Omental fat pad (tissue), 4 donors: ENCODE measurements around the gene ADGRF1. TPM values are rescaled to one million over a fixed set of nuclear protein-coding genes. Genes with fewer than 3 reads are reported as not detected.
"Not testable (repeated sequence)": the region's sequence is repeated elsewhere in the genome, so short reads cannot be mapped to it uniquely, and the experiment has no call there.

Experiments
- ATAC-seq: fragments of 150-250 bp; one replicate; pipeline ENCODE4 v1.9.1; 2016; ENCODE audit warnings: mild to moderate bottlenecking, moderate library complexity; ENCODE audit not compliant: low FRiP score
- DNase-seq: peaks from one replicate; pipeline ENCODE4 v3.0.0-alpha.2; 2019; ENCODE audit warnings: low spot score
- total RNA-seq, 4 donors: library from RNA; depleted of rRNA; stranded (reverse); fragments of >200 nt; gene quantifications; one replicate each; pipeline ENCODE4 v1.1.0, GENCODE V29; 2016
- TF ChIP-seq, protein P1 (sequence below), 3 donors: fragments of 450-650 bp; IDR thresholded peaks; one replicate each; pipeline ENCODE4 v1.5.1; 2016 to 2017; ENCODE audit warnings: antibody characterized with exemption in 3 of 3, mild to moderate bottlenecking in 3 of 3, moderate library complexity in 2 of 3

The ADGRF1 gene
- total RNA-seq: not detected

DNA sequence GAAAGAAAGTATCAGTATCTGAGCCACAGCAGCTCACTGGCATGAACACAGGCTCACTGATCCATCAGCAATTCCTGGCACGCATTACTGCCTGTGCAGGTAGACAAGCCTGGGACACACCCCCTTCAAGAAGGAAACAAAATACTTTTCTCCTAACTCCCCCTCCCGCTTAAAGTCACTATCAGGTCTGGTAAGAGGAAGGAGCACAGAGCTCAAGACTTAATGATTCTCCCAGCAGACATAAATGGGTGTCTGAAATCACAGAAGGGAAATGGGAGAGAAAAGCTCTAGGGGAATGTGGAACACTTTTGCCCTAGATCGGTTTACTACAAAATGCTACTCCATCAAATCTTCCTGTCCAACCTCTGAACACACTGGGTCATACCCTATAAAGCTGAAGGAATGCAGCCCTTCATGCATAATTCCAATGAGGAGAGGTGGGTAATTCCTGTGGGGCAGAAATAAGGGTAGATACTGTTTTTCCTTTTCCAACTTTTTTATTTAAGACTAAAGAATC is at the start of gene ADGRF1:
ADGRF1 (minus strand) TSS at position 58 of the 517 bp plus-strand sequence. CDS start 13,271 bp downstream, outside the sequence.
- TF ChIP-seq, protein P1, sequence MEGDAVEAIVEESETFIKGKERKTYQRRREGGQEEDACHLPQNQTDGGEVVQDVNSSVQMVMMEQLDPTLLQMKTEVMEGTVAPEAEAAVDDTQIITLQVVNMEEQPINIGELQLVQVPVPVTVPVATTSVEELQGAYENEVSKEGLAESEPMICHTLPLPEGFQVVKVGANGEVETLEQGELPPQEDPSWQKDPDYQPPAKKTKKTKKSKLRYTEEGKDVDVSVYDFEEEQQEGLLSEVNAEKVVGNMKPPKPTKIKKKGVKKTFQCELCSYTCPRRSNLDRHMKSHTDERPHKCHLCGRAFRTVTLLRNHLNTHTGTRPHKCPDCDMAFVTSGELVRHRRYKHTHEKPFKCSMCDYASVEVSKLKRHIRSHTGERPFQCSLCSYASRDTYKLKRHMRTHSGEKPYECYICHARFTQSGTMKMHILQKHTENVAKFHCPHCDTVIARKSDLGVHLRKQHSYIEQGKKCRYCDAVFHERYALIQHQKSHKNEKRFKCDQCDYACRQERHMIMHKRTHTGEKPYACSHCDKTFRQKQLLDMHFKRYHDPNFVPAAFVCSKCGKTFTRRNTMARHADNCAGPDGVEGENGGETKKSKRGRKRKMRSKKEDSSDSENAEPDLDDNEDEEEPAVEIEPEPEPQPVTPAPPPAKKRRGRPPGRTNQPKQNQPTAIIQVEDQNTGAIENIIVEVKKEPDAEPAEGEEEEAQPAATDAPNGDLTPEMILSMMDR (IDR thresholded peaks at IDR 0.05): no peak
- DNase-seq: no peak

DNA sequence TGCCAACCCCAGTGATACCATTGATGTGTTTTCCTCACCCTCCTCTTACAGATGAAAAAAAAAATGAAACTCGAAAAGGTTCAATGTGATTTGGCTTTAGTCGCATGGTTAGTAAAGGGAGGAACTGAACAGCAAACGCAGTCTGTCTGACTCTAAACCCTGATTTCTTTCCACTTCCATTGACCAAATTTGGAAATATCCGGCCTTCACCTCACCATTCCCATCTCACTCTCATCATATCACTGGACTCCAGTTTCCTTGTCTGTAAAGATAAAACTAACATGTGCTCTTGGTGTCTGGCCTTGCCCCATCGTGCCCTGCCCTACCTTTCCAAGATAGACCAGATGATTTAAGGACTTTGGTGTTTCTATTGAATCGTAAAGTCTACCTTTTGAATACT is 48.7 kb upstream of the ADGRF1 start:
- no peak for DNase-seq
- TF ChIP-seq, protein P1 (IDR thresholded peaks at IDR 0.05): no peak
- no peak for ATAC-seq

More for the DNA sequence above, at the start of gene ADGRF1:
- no peak for ATAC-seq

DNA sequence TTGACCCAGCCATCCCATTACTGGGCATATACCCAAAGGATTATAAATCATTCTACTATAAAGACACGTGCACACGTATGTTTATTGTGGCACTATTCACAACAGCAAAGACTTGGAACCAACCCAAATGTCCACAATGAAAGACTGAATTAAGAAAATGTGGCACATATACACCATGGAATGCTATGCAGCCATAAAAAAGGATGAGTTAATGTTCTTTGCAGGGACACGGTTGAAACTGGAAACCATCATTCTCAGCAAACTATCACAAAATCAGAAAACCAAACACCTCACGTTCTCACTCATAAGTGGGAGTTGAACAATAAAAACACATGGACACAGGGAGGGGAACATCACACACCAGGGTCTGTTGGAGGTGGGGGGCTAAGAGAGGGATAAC is 47.3 kb upstream of the ADGRF1 start:
- ATAC-seq: not testable (repeated sequence)

DNA sequence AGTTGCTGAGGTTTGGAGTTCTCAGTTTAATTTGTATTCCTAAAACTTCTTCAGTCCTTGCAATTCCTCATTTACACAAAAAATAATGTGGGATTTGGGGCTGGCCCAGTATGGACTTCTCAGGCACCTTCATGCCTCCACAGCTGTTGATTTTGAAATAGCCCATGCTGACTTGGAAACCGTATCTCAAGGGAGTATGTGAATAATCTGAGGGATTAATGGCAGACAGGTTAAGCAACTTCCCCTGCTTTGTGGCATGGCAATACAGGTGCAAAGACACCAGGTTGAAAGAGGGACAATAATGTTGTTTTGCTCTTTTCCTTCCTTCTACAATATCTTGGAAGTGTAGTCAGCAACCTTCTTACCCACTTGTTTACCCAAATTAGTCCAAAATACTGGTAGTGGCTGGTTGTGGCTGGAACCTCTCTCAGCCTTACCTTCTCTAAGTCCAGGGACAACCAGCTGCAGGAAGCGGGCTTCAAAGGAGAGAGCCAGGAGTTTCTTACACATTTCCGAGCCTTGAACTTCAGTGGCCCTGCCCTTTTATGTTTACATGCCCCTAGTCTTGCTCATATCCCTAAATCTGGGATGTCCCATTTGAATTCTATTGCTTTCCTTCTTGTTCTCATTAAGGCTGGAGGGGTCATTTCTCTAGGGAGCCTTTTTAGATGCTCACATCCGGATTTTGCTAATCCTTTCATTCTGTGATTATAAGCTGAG is 44.1 kb upstream of the ADGRF1 start:
- DNase-seq: no peak
- TF ChIP-seq, protein P1 (IDR thresholded peaks at IDR 0.05): no peak
- no peak for ATAC-seq

More for the DNA sequence above, 47.3 kb upstream of the ADGRF1 start:
- DNase-seq: not testable (repeated sequence)

DNA sequence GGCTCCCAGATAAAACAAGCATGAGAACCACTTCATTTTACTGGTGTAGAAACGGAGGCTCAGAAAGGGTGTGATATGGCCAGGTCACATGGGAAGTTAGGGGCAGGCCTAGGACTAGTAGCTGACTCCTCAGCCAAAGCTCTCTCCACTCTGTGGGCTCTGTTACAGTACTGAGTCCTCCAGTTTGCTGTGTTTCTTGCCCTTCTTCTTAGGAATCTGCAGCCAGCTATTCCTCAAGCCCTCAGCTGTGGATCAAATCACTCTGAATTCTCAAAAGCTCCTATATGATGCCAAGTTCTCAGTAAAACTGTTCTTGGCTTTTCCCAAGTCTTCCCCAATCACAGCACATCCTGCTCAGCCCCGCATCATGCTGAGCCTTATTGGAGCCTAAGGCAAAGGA is 42.5 kb upstream of the ADGRF1 start:
- TF ChIP-seq, protein P1 (IDR thresholded peaks at IDR 0.05): no peak
- ATAC-seq: no peak
- no peak for DNase-seq

DNA sequence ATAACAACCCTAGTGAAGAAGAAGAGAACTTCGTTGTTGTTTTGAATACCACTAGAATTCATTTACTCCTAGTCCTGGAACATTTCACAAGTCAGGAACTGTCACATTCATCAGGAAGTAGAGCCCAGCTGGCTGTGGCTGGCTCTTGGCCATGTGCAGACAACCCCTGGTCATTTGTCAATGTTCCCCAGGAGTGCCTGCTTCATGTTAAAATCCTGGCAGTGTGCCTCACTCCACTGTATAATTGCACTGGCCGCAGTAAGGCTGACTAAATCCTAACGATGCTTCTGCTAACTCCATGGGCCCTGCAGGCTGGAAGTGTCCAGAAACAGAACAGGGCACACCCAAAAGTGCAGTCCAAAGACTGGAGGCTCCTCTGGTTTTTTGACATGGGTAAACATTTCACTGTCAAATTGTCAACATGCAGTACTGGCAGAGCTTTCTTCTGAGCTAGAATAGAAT is 41.5 kb upstream of the ADGRF1 start:
- DNase-seq: peak; percentile 63
- TF ChIP-seq, protein P1 (IDR thresholded peaks at IDR 0.05): no peak
- peak; percentile 95 for ATAC-seq

DNA sequence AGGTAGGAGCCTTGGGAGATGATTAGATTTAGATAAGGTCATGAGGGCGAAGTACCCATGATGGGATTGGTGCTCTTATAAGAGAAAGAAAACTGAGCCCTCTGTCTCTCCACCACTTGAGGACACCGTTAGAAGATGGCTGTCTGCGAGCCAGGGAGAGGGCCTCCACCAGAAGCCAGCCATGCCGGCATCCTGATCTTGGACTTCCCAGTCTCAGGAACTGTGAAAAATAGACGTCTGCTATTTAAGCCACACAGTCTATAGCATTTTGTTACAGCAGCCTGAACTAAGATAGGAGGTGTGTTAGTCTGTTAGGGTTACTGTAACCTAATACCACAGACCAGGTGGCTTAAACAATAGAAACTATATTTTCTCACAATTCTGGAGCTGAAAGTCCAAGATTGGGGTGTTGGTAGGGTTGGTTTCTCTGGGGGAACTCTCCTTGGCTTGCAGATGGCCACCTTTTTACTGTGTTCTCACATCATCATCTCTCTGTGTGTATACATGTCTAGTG is 38.0 kb upstream of the ADGRF1 start:
- TF ChIP-seq, protein P1 (IDR thresholded peaks at IDR 0.05): no peak
- DNase-seq: no peak

More for the DNA sequence above, 38.0 kb upstream of the ADGRF1 start:
- no peak for ATAC-seq
